ENCODE results near the gene CHD6.

DNA sequence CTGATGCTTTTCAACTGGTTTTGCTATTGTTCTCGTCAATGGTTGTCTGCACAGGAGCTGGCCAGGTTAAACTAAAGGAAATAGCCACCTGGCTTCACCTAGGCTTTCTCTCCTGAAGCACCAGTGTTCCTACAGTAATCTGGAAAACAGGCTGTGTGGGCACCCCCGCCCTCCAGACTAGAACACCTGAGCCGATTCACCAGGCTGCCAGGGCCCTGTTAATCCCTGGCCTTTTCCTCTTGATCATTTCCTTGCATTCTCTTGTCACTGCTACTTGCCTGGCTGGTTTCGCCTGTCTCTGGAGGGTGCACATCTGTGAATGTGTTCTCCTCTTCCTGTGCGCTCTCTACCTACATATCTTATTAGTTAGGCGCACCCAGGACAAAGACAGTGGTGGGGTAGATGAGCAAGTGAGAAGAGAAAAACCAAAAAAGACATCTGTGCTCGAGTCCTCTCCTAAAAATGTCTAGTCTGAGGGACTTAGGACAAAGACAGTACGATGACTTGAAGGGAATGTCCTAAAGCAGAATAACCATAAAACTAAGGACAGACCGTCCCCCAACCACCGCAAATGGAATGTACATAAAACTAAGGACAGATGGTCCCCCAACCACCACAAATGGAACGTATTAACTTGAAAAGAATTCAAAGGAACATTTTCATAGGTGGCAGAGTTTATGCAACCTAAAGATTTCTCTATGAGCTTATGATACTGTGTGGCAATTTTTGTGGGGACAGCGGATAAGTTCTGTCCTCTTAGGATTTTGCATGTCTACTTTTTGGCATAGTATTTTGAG is 205.7 kb downstream of the CHD6 start:
- TF ChIP-seq GABPA (IDR thresholded peaks at IDR 0.05 in 1 of 2, conservative IDR thresholded peaks at IDR 0.05 in 1 of 2): no peak
- TF ChIP-seq, protein P1, sequence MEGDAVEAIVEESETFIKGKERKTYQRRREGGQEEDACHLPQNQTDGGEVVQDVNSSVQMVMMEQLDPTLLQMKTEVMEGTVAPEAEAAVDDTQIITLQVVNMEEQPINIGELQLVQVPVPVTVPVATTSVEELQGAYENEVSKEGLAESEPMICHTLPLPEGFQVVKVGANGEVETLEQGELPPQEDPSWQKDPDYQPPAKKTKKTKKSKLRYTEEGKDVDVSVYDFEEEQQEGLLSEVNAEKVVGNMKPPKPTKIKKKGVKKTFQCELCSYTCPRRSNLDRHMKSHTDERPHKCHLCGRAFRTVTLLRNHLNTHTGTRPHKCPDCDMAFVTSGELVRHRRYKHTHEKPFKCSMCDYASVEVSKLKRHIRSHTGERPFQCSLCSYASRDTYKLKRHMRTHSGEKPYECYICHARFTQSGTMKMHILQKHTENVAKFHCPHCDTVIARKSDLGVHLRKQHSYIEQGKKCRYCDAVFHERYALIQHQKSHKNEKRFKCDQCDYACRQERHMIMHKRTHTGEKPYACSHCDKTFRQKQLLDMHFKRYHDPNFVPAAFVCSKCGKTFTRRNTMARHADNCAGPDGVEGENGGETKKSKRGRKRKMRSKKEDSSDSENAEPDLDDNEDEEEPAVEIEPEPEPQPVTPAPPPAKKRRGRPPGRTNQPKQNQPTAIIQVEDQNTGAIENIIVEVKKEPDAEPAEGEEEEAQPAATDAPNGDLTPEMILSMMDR (IDR thresholded peaks at IDR 0.05; ENCODE audit: low read depth, low read length, missing input control): no peak
- TF ChIP-seq, protein P2, sequence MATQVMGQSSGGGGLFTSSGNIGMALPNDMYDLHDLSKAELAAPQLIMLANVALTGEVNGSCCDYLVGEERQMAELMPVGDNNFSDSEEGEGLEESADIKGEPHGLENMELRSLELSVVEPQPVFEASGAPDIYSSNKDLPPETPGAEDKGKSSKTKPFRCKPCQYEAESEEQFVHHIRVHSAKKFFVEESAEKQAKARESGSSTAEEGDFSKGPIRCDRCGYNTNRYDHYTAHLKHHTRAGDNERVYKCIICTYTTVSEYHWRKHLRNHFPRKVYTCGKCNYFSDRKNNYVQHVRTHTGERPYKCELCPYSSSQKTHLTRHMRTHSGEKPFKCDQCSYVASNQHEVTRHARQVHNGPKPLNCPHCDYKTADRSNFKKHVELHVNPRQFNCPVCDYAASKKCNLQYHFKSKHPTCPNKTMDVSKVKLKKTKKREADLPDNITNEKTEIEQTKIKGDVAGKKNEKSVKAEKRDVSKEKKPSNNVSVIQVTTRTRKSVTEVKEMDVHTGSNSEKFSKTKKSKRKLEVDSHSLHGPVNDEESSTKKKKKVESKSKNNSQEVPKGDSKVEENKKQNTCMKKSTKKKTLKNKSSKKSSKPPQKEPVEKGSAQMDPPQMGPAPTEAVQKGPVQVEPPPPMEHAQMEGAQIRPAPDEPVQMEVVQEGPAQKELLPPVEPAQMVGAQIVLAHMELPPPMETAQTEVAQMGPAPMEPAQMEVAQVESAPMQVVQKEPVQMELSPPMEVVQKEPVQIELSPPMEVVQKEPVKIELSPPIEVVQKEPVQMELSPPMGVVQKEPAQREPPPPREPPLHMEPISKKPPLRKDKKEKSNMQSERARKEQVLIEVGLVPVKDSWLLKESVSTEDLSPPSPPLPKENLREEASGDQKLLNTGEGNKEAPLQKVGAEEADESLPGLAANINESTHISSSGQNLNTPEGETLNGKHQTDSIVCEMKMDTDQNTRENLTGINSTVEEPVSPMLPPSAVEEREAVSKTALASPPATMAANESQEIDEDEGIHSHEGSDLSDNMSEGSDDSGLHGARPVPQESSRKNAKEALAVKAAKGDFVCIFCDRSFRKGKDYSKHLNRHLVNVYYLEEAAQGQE (IDR thresholded peaks at IDR 0.05): no peak
- TF ChIP-seq, protein P3, sequence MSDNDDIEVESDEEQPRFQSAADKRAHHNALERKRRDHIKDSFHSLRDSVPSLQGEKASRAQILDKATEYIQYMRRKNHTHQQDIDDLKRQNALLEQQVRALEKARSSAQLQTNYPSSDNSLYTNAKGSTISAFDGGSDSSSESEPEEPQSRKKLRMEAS (IDR thresholded peaks at IDR 0.05): no peak
- no peak for TF ChIP-seq YY1 (IDR thresholded peaks at IDR 0.05)
- TF ChIP-seq FOXA1 (IDR thresholded peaks at IDR 0.05): no peak
- TF ChIP-seq RAD21 (IDR thresholded peaks at IDR 0.05): no peak
- no peak for TF ChIP-seq JUND (IDR thresholded peaks at IDR 0.05)

Measured in liver (tissue), 3 donors.